Measurements from ENCODE around the gene ABI3BP. TPM values are rescaled to one million over a fixed set of nuclear protein-coding genes. Genes with fewer than 3 reads are reported as not detected.

ABI3BP gene
- total RNA-seq, 1 experiment from 2014 or later: 0.28 TPM

DNA sequence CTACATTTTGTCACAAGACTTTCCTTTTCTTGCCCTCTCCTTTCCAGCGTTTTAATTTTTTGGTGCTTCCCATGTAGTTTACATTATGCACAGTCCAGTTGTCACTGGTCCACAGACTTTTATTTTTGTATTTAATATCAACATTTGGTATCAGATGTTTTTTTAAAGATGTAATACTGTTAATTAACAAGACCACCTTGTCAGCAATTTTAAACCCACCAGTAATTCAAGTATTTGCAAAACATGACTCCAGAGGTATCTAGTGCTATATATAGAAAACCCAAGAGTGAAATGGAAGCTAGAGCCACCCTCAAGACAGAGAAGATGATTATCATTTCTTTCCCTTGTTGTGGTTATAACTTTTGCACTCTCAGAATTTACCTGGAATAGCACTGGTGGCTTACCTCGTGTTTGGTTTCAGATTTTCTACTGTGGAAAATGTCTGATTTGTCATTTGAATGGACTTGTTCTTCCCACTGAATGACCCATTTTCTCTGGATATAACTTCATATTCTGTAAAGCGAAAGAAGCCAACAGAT, 227.7 kb downstream of the ABI3BP start:
- Histone ChIP-seq H3K27ac (ENCODE audit: insufficient read length, low read depth, low read length) (no peak overlapping the region), H2BK12ac (ENCODE audit: insufficient read length, low read depth, low read length) (no peak overlapping the region), H3K56ac (ENCODE audit: insufficient read length, low read depth, low read length) (no peak overlapping the region), H2AK5ac (ENCODE audit: insufficient read length, low read length) (no peak overlapping the region), H4K91ac (ENCODE audit: insufficient read length, low read depth, low read length) (no peak overlapping the region), H3K79me2 (ENCODE audit: insufficient read depth, low read length) (no peaks in the 10 kb centered on the region; the same call in 1 of the 2 replicates), H4K5ac (ENCODE audit: insufficient read length, low read depth, low read length) (no peak overlapping the region), H3K4me2 (ENCODE audit: insufficient read depth, insufficient read length, low read length) (no peak overlapping the region), H3K4ac (ENCODE audit: low read depth, low read length) (no peak overlapping the region), H3K27me3 (ENCODE audit: insufficient read depth, low read length) (no peaks in the 10 kb centered on the region), H3T11ph (ENCODE audit: low read length) (no peak overlapping the region), H4K8ac (replicated peaks; ENCODE audit: insufficient read length, low read depth, low read length) (no peak overlapping the region), H2AFZ (ENCODE audit: low read length) (no peak overlapping the region), H3K79me1 (ENCODE audit: insufficient read depth, low read depth, low read length, poor library complexity, severe bottlenecking) (no peaks in the 10 kb centered on the region), H3K18ac (ENCODE audit: insufficient read length, low read depth, low read length) (no peak overlapping the region), H2BK20ac (ENCODE audit: low read depth, low read length, poor library complexity, severe bottlenecking) (no peak overlapping the region), H3K9me3 (ENCODE audit: control insufficient read depth, low read depth, low read length) (no peaks in the 10 kb centered on the region), H3K9ac (ENCODE audit: extremely low read depth, insufficient read length, low read length) (no peak overlapping the region), H2BK15ac (ENCODE audit: low read depth, low read length) (no peak overlapping the region), H3K23me2 (ENCODE audit: insufficient read length, low read depth, low read length, poor library complexity, severe bottlenecking) (no peaks in the 10 kb centered on the region), H2BK5ac (ENCODE audit: insufficient read length, low read length) (no peak overlapping the region), H3K23ac (ENCODE audit: insufficient read length, low read depth, low read length) (no peak overlapping the region), H3K14ac (ENCODE audit: insufficient read depth, low read length) (no peak overlapping the region), H4K20me1 (ENCODE audit: control insufficient read depth, insufficient read depth, insufficient read length) (no peaks in the 10 kb centered on the region), H3K4me1 (ENCODE audit: insufficient read depth, low read length) (peaks cover 4% of the 10 kb centered on the region; the same call in 1 of the 2 replicates), H2BK120ac (ENCODE audit: low read depth, low read length, poor library complexity, severe bottlenecking) (no peak overlapping the region)
- no peaks in the 10 kb centered on the region; a peak in 1 of 7 replicates for H3K36me3 Mint-ChIP-seq (ENCODE audit: insufficient read depth in 1 of 3, low read depth in 3 of 3)
- H3K4me3 Mint-ChIP-seq: no peak overlapping the region
- peaks cover 25 to 30% of the 10 kb centered on the region in 2 experiments for H3K4me1 Mint-ChIP-seq
- no peak for DNase-seq
- H3K27ac Mint-ChIP-seq: no peak overlapping the region
- WGBS (ENCODE audit: extremely low coverage, insufficient read length, low lambda C conversion rate): no CpG with 5 or more reads among the region's 3 CpGs
- no peaks in the 10 kb centered on the region for H3K27me3 Mint-ChIP-seq (ENCODE audit: low read depth)
- H3K9me3 Mint-ChIP-seq: no peaks in the 10 kb centered on the region
- TF ChIP-seq CTCF (conservative IDR thresholded peaks at IDR 0.05): no peak

Measured in H9 (cell line).